C4-2B (cell line): Measurements from ENCODE around the gene SORCS1.

Experiments used
- H3K27ac ChIP-seq: fragments of 450-650 bp; 2 replicates; pipeline ENCODE4 v1.5.1; 2017
- CTCF ChIP-seq: fragments of 450-650 bp; conservative IDR thresholded peaks from 2 replicates; pipeline ENCODE4 v1.5.1; 2017; ENCODE audit warnings: mild to moderate bottlenecking
- ZFX ChIP-seq: fragments of 450-650 bp; IDR thresholded peaks from 2 replicates; pipeline ENCODE4 v1.6.1; 2017

Gene SORCS1

GRCh38 chr10:107164992-107165391 lies 486 bp upstream of the SORCS1 start:
- no peak overlapping the region for H3K27ac ChIP-seq
- TF ChIP-seq CTCF (no peak), ZFX (no peak)

- H3K27ac ChIP-seq = no peak overlapping the region
- no peak for TF ChIP-seq CTCF
- no peak for TF ChIP-seq ZFX
These were observed 1.2 kb downstream of the SORCS1 start for GRCh38 chr10:107163076-107163855.

- no peak overlapping the region for H3K27ac ChIP-seq
- TF ChIP-seq CTCF (no peak), ZFX (no peak)
These were observed 3.6 kb downstream of the SORCS1 start for GRCh38 chr10:107160866-107161265.

- TF ChIP-seq ZFX (no peak), CTCF (no peak)
These were observed 4.6 kb downstream of the SORCS1 start for GRCh38 chr10:107159871-107160270.

GRCh38 chr10:107157071-107157470 lies 7.4 kb downstream of the SORCS1 start:
- TF ChIP-seq ZFX (no peak), CTCF (no peak)
- H3K27ac ChIP-seq = no peak overlapping the region

More at GRCh38 chr10:107159871-107160270, 4.6 kb downstream of the SORCS1 start:
- H3K27ac ChIP-seq = no peak overlapping the region

- TF ChIP-seq ZFX (no peak), CTCF (no peak)
- no peak overlapping the region for H3K27ac ChIP-seq
These were observed 12.4 kb downstream of the SORCS1 start for GRCh38 chr10:107152087-107152486.

GRCh38 chr10:107148906-107149305 lies 15.6 kb downstream of the SORCS1 start:
- TF ChIP-seq CTCF (no peak), ZFX (no peak)

More at GRCh38 chr10:107148906-107149305, 15.6 kb downstream of the SORCS1 start:
- H3K27ac ChIP-seq = no peak overlapping the region
